Measurements from ENCODE around the gene SLK. TPM values are rescaled to one million over a fixed set of nuclear protein-coding genes. Genes with fewer than 3 reads are reported as not detected.

SLK gene
- total RNA-seq, 2 experiments from 2014 or later: 17.8 to 19.2 TPM

GRCh38 chr10:104040862-104041789 is 74.2 kb downstream of the SLK start:
- H3K9me3 Mint-ChIP-seq: no peaks in the 10 kb centered on the region
- no peak overlapping the region for H3K27ac Mint-ChIP-seq
- TF ChIP-seq, protein P1, sequence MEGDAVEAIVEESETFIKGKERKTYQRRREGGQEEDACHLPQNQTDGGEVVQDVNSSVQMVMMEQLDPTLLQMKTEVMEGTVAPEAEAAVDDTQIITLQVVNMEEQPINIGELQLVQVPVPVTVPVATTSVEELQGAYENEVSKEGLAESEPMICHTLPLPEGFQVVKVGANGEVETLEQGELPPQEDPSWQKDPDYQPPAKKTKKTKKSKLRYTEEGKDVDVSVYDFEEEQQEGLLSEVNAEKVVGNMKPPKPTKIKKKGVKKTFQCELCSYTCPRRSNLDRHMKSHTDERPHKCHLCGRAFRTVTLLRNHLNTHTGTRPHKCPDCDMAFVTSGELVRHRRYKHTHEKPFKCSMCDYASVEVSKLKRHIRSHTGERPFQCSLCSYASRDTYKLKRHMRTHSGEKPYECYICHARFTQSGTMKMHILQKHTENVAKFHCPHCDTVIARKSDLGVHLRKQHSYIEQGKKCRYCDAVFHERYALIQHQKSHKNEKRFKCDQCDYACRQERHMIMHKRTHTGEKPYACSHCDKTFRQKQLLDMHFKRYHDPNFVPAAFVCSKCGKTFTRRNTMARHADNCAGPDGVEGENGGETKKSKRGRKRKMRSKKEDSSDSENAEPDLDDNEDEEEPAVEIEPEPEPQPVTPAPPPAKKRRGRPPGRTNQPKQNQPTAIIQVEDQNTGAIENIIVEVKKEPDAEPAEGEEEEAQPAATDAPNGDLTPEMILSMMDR (IDR thresholded peaks at IDR 0.05): no peak
- ChIA-PET CTCF (no interaction called here), POLR2A (no interaction called here)
- ATAC-seq (no peak), DNase-seq (no peak)
- intact Hi-C loops (cut with micrococcal nuclease): no loop called here
- no peak overlapping the region for H3K4me3 Mint-ChIP-seq
- H3K4me1 Mint-ChIP-seq (ENCODE audit: low read depth): no peaks in the 10 kb centered on the region
- no peaks in the 10 kb centered on the region for H3K36me3 Mint-ChIP-seq (ENCODE audit: low read depth)
- H3K27me3 Mint-ChIP-seq: no peaks in the 10 kb centered on the region

DNA sequence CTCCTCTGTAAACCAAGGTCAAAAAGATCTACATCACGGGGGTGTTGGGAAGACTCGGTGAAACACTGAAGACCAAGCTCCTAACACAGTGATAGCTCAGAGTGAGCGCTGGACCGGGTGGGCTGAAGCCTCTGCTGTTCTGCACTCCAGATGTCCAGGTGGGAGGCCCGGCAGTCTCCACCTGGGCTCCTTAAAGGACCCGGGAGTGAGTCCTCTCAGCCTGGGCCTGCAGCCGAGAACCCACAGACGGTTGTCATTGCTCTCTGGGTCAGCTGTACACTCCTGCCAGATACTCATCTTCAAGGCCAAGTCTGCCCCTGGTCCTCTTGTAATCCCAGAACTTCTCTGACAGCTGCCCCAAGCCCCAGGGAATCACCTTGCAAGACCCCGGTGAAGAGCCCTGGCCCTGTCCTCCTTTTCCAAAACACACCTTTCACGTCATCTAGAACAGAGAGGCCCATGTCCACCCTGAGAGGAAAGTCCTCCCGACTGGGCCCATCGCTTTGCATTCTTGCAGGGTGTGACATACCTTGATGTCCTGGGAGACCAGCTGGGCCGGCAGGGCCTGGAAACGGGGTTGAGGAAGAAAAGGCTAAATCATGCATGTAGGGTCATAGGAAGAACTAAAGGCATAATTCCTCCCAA is 75.1 kb downstream of the SLK start:
- H3K36me3 Mint-ChIP-seq (ENCODE audit: low read depth): no peaks in the 10 kb centered on the region
- ATAC-seq: no peak
- no peaks in the 10 kb centered on the region for H3K4me1 Mint-ChIP-seq (ENCODE audit: low read depth)
- TF ChIP-seq, protein P1 (IDR thresholded peaks at IDR 0.05): no peak
- no peak overlapping the region for H3K27ac Mint-ChIP-seq
- H3K4me3 Mint-ChIP-seq: no peak overlapping the region
- no peak for DNase-seq
- no peaks in the 10 kb centered on the region for H3K27me3 Mint-ChIP-seq
- ChIA-PET POLR2A (no interaction called here), CTCF (no interaction called here)
- intact Hi-C loops (cut with micrococcal nuclease): no loop called here
- H3K9me3 Mint-ChIP-seq: no peaks in the 10 kb centered on the region

GRCh38 chr10:104043185-104043830 is 76.4 kb downstream of the SLK start:
- TF ChIP-seq, protein P1 (IDR thresholded peaks at IDR 0.05): no peak
- Mint-ChIP-seq H3K9me3 (no peaks in the 10 kb centered on the region), H3K27ac (no peak overlapping the region), H3K27me3 (no peaks in the 10 kb centered on the region), H3K36me3 (ENCODE audit: low read depth) (no peaks in the 10 kb centered on the region), H3K4me3 (no peak overlapping the region), H3K4me1 (ENCODE audit: low read depth) (no peaks in the 10 kb centered on the region)
- POLR2A ChIA-PET: no interaction called here
- intact Hi-C loops (cut with micrococcal nuclease): no loop called here
- CTCF ChIA-PET: no interaction called here
- DNase-seq: no peak
- ATAC-seq: no peak

- TF ChIP-seq, protein P1 (IDR thresholded peaks at IDR 0.05): no peak
- H3K27me3 Mint-ChIP-seq: no peaks in the 10 kb centered on the region
- no peaks in the 10 kb centered on the region for H3K9me3 Mint-ChIP-seq
- no peaks in the 10 kb centered on the region for H3K36me3 Mint-ChIP-seq (ENCODE audit: low read depth)
- no peaks in the 10 kb centered on the region for H3K4me1 Mint-ChIP-seq (ENCODE audit: low read depth)
- H3K4me3 Mint-ChIP-seq: no peak overlapping the region
- POLR2A ChIA-PET: no interaction called here
- no peak for ATAC-seq
- intact Hi-C loops (cut with micrococcal nuclease): no loop called here
- CTCF ChIA-PET: no interaction called here
- H3K27ac Mint-ChIP-seq: no peak overlapping the region
- no peak for DNase-seq
Observed at GRCh38 chr10:104043854-104044253, 76.9 kb downstream of the SLK start.

All from activated CD8-positive, alpha-beta T cell treated with anti-CD3 and anti-CD28 coated beads for 36 hours (primary cell).